ENCODE measurements around the gene CHRND.
"Not testable (repeated sequence)": the region's sequence is repeated elsewhere in the genome, so short reads cannot be mapped to it uniquely, and the experiment has no call there.

Gene CHRND

GRCh38 chr2:232524771-232525170, 1.2 kb upstream of the CHRND start:
- no peak for DNase-seq

- DNase-seq: no peak
These were observed 761 bp upstream of the CHRND start for GRCh38 chr2:232525199-232525598.

GRCh38 chr2:232526372-232526941, 497 bp downstream of the CHRND start:
- DNase-seq: no peak

- DNase-seq: no peak
These were observed 2.0 kb downstream of the CHRND start for GRCh38 chr2:232527905-232528470.

GRCh38 chr2:232528746-232529460, 2.9 kb downstream of the CHRND start:
- DNase-seq: no peak

GRCh38 chr2:232529806-232530547, 4.0 kb downstream of the CHRND start:
- no peak for DNase-seq

- DNase-seq: no peak
These were observed 4.8 kb downstream of the CHRND start for GRCh38 chr2:232530626-232531260.

- DNase-seq: no peak
These were observed 6.5 kb downstream of the CHRND start for GRCh38 chr2:232532419-232532818.

GRCh38 chr2:232532821-232533220, 6.9 kb downstream of the CHRND start:
- DNase-seq: not testable (repeated sequence)

GRCh38 chr2:232533944-232534710, 8.2 kb downstream of the CHRND start:
- no peak for DNase-seq

GRCh38 chr2:232534940-232535651, 9.1 kb downstream of the CHRND start:
- no peak for DNase-seq

- DNase-seq: no peak
These were observed 10.0 kb downstream of the CHRND start for GRCh38 chr2:232535761-232536530.

- no peak for DNase-seq
These were observed 11.1 kb downstream of the CHRND start for GRCh38 chr2:232537079-232537478.

- DNase-seq: no peak
These were observed 11.5 kb downstream of the CHRND start for GRCh38 chr2:232537499-232537898.

GRCh38 chr2:232538671-232539070, 12.7 kb downstream of the CHRND start:
- DNase-seq: no peak

- no peak for DNase-seq
These were observed 13.6 kb downstream of the CHRND start, which contains the start of gene CHRNG for GRCh38 chr2:232539298-232540231. CHRNG (plus strand) TSS chr2:232539692; CDS start chr2:232539748, 56 bp downstream.

- DNase-seq: no peak
These were observed 14.6 kb downstream of the CHRND start for GRCh38 chr2:232540441-232541041.

Data from nucleus accumbens (tissue), 56 donors.